ENCODE results near the gene ZXDC. TPM values are rescaled to one million over a fixed set of nuclear protein-coding genes. Genes with fewer than 3 reads are reported as not detected.
A peak's percentile ranks its signal among the peaks of the same experiment; 100 is the strongest.

Gene ZXDC
- total RNA-seq, 2 donors from 2014 or later, result 30.5 to 31.6 TPM

- Mint-ChIP-seq H3K27ac (no peak overlapping the region), H3K27me3 (ENCODE audit: insufficient read depth) (no peaks in the 10 kb centered on the region), H3K4me3 (no peak overlapping the region), H3K9me3 (no peaks in the 10 kb centered on the region), H3K4me1 (no peaks in the 10 kb centered on the region), H3K36me3 (ENCODE audit: low read depth) (peaks cover 25% of the 10 kb centered on the region)
- no peaks in the 10 kb centered on the region for H3K4me1 ChIP-seq (ENCODE audit: control insufficient read depth, insufficient read depth, low read length)
- no peak overlapping the region for H3K27ac ChIP-seq (ENCODE audit: low read depth, low read length)
- no peak for TF ChIP-seq CTCF (conservative IDR thresholded peaks at IDR 0.05)
- DNase-seq, result peak; percentile 21
- no peaks in the 10 kb centered on the region for H3K27me3 ChIP-seq (ENCODE audit: control insufficient read depth, insufficient read depth, low read length, poor library complexity, severe bottlenecking)
- no peak overlapping the region for H3K9ac ChIP-seq (ENCODE audit: extremely low read depth, low read length, poor library complexity, severe bottlenecking)
- H3K36me3 ChIP-seq (ENCODE audit: control insufficient read depth, insufficient read depth, low read length), result peaks cover 12% of the 10 kb centered on the region
- WGBS, 2 experiments (ENCODE audit: insufficient coverage in 1 of 2, insufficient read length in 1 of 2), result 91 to 92% methylated on average over 2 to 14 of the region's 14 CpGs
- H3K4me3 ChIP-seq (ENCODE audit: low read length), result no peak overlapping the region
- no peaks in the 10 kb centered on the region for H3K9me3 ChIP-seq (ENCODE audit: control insufficient read depth, low read length)
Observed at GRCh38 chr3:126435456-126436315, 40.0 kb downstream of the ZXDC start.

DNA sequence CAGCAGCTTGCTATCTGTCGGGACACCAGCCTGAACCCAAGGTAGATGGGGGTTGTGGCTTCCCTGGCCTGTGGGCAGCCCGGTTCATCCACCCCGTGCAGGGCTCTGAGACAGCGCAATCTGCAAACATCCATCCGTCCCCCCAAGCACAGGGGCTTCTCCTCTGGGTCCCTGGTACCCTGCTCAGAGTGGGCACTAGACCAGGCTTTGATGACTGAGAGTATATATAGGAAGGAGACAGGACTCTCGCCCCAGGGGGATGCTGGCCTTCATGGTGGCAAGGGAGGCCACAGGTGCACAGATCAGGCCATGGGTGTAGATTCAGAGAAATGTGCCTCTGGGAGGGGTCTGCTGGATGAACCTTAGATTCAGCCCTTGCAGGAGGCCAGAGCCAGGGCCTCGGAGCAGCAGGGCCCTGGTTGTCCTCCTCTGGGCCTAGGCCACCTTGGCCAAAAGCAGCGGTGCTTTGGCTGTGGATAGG, 40.7 kb downstream of the ZXDC start:
- Histone ChIP-seq H3K4me3 (ENCODE audit: low read length) (no peak overlapping the region), H3K27ac (ENCODE audit: low read depth, low read length) (no peak overlapping the region), H3K4me1 (ENCODE audit: control insufficient read depth, insufficient read depth, low read length) (no peaks in the 10 kb centered on the region), H3K9ac (ENCODE audit: extremely low read depth, low read length, poor library complexity, severe bottlenecking) (no peak overlapping the region), H3K27me3 (ENCODE audit: control insufficient read depth, insufficient read depth, low read length, poor library complexity, severe bottlenecking) (no peaks in the 10 kb centered on the region), H3K36me3 (ENCODE audit: control insufficient read depth, insufficient read depth, low read length) (peaks cover 6% of the 10 kb centered on the region), H3K9me3 (ENCODE audit: control insufficient read depth, low read length) (no peaks in the 10 kb centered on the region)
- Mint-ChIP-seq H3K9me3 (no peaks in the 10 kb centered on the region), H3K27me3 (ENCODE audit: insufficient read depth) (no peaks in the 10 kb centered on the region), H3K4me3 (no peak overlapping the region), H3K36me3 (ENCODE audit: low read depth) (peaks cover 25% of the 10 kb centered on the region), H3K27ac (no peak overlapping the region), H3K4me1 (no peaks in the 10 kb centered on the region)
- DNase-seq, result peak; percentile 33
- no peak for TF ChIP-seq CTCF (conservative IDR thresholded peaks at IDR 0.05)
- 93 to 95% methylated on average over 4 to 8 of the region's 8 CpGs for WGBS, 2 experiments (ENCODE audit: insufficient coverage in 1 of 2, insufficient read length in 1 of 2)

GRCh38 chr3:126434264-126434590, 41.5 kb downstream of the ZXDC start:
- no peaks in the 10 kb centered on the region for H3K4me1 ChIP-seq (ENCODE audit: control insufficient read depth, insufficient read depth, low read length)
- peak overlapping the region; percentile 67 for H3K27ac Mint-ChIP-seq
- no peaks in the 10 kb centered on the region for H3K27me3 ChIP-seq (ENCODE audit: control insufficient read depth, insufficient read depth, low read length, poor library complexity, severe bottlenecking)
- no peaks in the 10 kb centered on the region for H3K9me3 Mint-ChIP-seq
- no peak overlapping the region for H3K4me3 ChIP-seq (ENCODE audit: low read length)
- H3K36me3 ChIP-seq (ENCODE audit: control insufficient read depth, insufficient read depth, low read length), result peaks cover 6% of the 10 kb centered on the region
- H3K4me3 Mint-ChIP-seq, result no peak overlapping the region
- H3K27ac ChIP-seq (ENCODE audit: low read depth, low read length), result no peak overlapping the region
- no peaks in the 10 kb centered on the region for H3K9me3 ChIP-seq (ENCODE audit: control insufficient read depth, low read length)
- no peak for TF ChIP-seq CTCF (conservative IDR thresholded peaks at IDR 0.05)
- 93 to 98% methylated on average over 5 to 6 of the region's 6 CpGs for WGBS, 2 experiments (ENCODE audit: insufficient coverage in 1 of 2, insufficient read length in 1 of 2)
- H3K4me1 Mint-ChIP-seq, result no peaks in the 10 kb centered on the region
- peaks cover 22% of the 10 kb centered on the region for H3K36me3 Mint-ChIP-seq (ENCODE audit: low read depth)
- peak; percentile 28 for DNase-seq
- no peaks in the 10 kb centered on the region for H3K27me3 Mint-ChIP-seq (ENCODE audit: insufficient read depth)
- no peak overlapping the region for H3K9ac ChIP-seq (ENCODE audit: extremely low read depth, low read length, poor library complexity, severe bottlenecking)
